Activated CD8-positive, alpha-beta memory T cell treated with anti-CD3 and anti-CD28 coated beads for 1 hour (primary cell): ENCODE results near the gene BMP3.

ENCODE experiments used
- DNase-seq, 2 donors: peaks; one replicate each; pipeline ENCODE4 v3.0.0-alpha.2; 2020; ENCODE audit warnings: low read depth in 1 of 2; ENCODE audit errors: extremely low read depth in 1 of 2

Gene BMP3

DNA sequence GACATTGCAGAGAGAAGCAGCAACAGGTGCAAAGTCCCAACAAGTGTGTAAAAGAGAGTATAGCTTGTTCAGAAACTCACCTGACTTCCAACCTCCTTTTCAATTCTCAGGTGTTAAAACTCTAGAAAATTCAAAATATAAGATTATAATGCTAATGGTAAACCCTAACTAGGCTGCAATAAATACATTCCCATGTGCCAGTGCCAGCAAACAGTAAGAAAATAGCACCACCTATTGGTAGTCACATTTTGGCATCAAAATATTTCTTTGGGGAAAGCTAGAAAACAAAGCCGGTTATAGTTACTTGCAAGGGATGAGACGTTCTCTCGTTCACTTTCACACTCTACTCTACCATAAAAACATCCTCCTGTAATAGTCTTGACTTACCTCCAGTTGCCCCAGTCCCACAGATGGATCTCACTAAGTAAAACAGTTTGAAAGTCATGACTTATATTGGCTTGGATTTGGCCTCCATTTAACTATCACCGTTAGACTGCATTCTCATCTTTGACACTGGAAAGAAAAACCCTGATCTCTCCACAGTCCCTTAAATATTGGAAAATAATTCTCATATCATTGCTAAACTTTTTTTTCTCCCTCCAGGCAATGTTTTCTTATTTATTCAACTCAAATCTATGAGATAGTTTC is 9.6 kb downstream of the BMP3 start:
- DNase-seq, result no peak

DNA sequence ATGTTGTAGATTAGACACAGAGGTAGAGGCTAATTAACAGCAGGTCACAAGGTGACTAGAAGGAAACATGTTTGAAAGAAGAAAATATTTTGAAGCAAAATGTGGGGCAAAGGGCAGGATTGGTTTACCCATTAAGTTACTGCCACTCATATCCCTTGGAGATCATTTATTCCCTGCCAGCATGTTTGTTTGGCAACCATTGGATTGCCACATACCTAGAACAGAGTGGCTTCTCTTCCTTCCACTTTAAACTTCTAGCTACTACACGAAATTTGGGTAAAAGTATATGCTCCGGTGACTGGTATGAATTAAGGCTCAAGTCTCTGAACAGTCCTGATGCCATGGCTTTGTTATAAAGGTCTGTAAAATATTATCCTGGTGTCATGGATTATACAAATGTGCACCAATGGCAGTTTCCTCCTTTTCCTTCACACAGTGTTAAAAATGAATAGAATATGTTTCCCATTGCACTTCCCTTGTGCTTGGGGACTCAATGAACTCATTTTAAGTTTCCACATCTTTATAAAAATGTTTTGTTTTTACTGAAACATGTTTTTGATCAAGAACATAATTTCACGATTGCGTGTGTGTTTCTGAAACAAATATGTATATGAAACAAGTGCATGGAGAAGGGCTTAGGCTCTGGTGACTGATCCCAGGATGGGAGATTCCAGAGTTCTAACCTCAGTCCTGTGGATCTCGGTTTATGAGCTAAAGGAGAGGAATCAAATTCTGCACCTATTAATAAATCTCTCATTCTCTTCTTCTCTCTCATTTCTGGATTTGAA is 12.3 kb downstream of the BMP3 start:
- no peak for DNase-seq

DNA sequence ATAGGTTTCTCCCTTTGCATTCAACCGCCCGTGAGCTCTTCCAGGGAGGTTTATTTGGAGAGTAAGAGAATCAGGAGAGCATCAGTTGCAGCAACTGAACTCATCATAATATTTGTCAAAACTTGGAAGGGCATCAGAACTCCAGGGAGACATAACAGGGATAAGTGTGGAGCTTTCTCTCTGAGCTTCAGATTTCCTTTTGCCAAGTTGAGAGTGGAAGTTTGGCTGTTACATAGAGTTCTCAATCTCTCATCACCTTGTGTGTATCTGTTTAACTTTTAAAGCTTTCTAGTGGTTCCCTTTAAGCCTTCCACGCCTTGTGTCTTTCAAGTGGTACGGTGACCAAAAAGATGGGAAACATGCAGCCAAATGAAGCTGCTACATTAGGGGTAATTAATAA is 18.8 kb downstream of the BMP3 start:
- DNase-seq, result no peak

DNA sequence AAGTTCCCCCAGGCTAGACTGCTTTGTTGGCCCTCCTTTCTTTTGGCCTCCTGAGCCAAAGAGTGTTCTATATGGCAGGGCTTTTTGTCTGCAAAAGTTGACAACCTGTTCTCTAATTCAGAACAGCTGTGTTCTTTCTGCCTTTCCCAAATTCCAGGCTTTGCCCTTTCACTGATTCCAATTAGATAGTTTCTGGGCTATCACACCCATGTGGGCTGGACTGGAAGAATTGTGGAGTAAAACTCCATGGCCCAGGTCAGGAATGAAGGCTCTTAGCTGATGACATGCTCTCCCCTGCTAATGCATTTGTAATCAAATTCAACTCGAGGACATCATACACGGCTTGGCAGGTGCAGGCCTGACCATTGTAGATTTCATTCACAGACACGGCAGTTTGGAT is 19.4 kb downstream of the BMP3 start:
- no peak for DNase-seq

DNA sequence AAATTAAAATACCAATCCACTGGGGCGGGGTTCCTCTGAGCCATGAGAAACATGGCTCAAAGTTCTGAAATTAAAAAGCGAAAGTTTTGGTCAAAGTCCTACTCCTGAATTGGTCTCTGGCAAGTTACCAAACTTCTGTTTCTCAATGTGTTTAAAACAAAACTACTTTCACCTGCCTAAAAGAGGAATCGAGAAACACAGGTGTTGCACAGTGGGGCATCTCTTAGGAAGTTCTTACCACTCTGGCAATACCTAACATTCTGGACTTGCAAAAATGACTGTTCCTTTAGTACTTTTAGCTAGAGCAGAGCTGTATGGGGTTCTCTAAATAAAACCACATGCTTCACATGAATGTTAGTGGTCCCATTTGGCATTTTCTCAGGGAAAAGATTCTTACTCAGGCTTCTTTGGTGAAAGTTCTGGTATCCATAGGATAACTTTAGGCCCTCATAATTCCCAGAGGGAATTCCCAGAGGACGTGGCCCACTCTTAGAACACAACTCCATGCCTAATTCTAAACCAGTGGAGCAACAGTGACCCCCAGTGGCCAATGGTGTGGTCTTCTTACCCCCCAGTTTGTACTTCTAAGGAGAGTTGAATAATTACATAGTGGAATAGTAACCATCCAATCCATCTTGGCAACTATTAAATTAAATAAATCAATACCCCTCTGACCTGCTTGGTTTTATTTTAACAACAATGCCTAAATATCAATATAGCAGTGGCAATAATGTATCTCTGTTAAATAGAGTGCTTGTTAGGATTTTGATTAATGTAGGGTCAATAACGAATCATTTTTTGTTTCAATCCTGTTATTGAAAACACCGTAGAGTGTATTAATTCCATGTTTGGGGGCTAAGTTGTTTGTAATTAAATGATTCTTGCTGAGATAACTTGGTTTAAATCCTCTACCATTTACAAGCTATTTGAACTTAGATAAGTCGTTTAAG is 21.9 kb downstream of the BMP3 start:
- peak; percentile 17 to 18 for DNase-seq

DNA sequence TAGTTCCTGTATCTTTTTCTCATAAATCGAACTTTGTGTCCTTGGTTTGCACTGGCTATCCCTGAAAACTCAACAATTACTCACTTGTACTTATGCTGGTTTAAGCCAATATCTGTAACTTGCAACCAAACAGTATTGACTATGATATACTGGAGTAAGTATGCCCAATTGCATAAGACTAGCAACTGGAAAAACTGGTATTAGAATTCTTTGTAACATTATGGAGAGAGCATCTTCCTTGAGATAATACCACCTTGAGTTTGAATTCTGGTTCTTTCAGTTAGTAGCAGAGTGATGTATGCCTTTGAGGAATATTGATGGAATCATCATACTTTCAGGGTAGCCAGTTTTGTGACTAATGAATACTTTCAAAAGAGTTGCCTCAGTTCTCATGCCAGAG is 28.1 kb downstream of the BMP3 start:
- no peak for DNase-seq

DNA sequence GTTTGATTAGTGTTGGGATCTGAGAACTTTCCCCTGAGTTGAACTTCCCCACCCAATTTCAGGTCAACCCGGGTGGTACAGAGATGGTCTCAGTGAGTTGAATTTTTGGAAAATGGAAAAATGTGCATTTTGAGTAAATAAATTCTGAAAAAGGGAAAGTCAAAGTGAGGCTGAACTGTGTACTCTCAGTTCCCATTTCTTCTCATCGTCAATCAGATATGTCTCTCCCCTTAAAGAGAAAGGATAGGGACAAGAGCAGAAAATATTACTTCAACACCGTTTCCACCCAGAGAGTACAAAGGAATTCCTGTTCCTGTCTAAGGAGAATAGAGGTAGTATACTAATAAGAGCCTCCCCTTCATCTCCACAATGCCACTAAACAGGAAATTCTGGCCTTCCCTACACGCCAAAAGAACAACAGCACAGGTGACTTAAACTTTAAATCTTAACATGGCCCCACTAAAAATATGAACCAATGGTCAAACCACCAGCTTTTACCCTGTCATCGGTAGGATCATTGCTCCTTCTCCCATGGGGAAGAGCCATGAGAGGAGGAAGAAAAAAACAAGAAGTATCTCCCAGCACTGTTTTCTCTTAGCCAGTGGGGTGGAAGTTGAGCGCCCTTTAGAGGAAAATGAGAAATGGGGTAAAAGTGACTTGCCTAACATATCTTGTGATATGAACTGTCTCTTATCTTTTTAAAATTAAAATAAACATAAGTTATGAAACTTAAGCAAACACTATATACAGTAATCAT is 30.3 kb downstream of the BMP3 start:
- DNase-seq, result no peak

DNA sequence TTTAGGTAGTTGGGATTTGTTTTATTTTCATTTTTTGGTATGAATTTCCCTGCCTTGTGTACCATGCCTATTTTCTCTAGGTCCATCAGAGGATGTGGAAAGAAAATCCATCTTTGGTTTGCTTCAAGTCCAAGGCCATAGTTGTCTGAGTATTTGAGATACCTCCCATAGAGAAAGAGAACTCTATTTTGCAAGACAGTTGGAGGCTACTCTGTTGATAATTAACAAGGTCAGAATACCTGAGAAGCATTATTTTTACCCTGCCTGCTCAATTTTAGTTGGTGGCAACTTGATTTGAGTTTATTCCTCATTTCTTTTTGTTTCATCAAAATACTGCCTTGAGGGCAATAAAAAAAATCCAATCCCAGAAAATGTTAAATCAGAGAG is 30.8 kb downstream of the BMP3 start:
- DNase-seq, result no peak

DNA sequence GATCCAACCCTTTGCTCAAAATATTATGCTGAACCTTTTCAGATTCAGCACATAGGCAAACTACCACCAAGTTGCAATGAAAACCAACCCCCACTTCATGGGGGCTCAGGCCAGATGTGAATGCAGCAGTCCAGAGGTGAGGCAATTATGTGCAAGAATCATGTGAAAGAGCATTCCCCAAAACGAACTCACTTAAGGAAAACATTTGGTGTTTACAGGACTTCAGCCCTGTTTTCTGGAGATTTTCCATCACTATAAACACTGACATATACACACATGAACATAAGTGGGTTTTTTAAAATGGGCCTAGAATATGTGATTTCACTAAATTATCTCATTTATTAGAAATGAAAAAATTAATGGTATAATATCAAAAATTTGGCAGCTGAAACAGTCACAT is 31.5 kb downstream of the BMP3 start:
- DNase-seq, result no peak

DNA sequence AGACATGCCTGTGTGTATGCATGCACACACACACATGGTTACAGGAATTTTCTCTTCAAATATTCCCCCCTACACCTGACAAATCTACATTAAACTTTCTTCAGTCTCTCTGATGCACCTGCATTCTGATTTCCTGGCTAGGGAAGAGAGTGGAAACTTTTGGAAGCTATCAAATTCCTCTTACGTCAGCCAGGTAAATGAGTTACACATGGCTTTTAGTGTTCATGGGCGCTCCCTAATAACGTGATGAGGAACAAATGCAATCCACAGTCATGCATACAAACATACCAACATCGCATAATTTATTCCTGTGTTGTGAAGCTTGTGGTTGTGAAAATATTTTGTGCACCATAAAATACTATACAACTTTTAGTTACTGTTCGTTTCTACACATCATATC is 34.9 kb downstream of the BMP3 start:
- DNase-seq, result no peak

DNA sequence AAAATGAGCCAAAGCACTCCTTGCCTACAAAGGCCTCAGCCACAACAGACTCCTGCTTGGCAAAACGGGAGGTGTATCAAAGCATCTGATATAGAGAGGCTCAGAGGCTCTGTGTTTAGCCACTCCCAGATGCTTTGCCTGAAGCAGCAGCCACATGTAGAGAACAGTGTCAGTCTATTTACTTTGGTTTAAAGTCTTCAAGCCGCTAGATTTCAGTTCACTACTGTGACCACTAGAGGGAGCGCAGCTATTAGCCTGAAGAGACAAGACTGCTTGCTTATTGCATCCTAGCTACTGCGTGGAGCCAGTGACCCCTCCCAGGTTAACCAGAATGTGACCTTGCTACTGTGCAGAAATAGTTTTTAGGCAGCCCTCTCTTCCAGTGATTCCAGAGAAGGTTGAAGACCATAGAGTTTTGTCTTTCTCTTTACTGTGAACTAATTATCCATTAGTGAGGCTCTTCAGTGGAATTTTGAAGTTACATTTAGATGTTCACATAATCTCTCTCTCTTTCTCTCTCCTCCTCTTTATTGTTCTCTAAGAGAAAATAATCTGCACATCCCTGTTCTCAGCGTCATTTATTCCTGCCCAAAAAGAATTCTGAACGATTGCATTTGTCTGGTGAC is 39.3 kb downstream of the BMP3 start:
- peak; percentile 11 to 27 for DNase-seq

DNA sequence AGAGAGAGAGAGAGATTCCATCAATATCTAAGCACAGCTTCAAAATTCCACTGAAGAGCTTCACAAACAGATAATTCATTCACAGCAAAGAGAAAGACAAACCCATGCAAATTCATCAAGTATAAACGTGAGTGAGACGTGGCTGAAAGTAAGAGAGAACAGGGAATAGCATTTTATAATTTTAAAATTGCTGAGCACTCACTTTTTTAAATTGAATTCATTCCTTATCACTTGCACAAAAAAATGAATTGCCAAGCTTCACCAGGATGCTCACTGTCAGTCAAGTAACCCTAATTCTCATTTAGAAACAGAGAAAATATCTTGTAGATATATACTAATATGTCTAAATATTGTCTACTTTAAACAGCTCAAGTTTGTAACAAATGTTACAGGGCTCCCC is 40.5 kb downstream of the BMP3 start:
- no peak for DNase-seq

DNA sequence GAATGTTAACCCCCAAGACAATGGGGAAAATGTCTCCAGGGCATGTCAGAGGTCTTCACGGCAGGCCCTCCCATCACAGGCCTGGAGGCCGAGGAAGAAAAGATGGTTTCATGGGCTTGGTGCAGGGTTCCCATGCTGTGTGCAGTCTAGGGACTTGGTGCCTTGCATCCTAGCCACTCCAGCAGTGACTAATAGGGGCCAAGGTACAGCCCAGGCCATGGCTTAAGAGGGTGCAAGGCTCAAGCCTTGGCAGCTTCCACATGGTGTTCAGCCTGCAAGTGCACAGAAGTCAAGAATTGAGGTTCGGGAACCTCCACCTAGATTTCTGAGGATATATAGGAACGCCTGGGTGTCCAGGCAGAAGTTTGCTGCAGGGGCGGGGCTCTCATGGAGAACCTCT is 50.6 kb downstream of the BMP3 start:
- no peak for DNase-seq

DNA sequence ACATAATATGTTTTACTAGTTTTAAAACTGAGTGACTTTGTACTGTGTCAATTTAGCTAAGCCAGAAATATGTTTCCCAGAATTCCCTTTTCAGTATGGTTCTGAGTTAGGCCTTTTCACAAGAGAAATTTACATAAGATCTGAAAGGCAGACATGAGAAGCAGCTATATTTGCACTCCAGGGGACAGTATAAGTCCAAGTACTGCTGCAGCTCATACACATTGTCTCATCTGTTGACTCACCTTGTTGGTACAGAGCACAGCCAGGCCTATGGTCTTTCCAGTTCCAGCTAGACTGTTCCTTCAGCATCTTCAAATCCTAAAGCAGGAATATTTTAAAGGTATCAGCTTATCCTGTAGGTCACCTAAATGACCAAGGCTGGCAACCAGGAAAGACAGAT is 53.5 kb downstream of the BMP3 start:
- DNase-seq, result no peak

DNA sequence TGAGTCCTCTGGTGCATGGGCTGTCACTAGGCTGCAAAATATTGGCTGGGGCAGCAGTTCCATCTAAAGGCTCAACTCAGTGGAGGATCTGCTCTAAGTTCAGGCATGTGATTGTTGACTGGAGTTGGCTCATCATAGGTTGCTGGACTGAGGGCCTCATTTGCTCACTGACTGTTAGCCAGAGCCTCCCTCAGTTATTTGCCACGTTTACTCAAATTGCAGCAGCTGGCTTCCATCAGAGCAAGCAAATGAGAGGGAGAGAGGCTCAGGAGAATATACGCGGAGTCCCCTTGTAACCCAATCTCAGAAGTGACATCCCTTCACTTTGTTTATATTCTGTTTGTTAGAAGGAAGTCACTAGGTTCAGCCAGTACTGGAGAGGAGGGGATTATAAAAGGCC is 54.1 kb downstream of the BMP3 start:
- no peak for DNase-seq

DNA sequence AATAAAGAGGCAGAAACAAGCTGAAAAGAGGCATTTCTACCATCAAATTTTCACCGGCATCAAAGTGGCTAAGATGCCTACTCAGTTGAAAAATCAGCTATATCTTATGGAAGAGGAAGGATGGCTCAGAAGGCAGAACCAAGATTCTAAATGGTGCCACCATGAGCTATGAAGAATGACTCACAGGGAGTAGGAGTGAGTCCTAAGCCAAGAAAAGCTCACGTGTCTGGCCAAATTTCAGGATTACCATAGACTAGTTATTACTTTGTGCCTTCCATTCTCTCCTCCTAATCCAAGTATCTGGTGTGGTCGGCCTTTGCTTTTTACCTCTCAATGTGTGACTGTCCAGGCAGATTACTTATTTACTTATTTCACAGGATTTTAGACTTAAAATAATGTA is 54.8 kb downstream of the BMP3 start:
- DNase-seq, result no peak

DNA sequence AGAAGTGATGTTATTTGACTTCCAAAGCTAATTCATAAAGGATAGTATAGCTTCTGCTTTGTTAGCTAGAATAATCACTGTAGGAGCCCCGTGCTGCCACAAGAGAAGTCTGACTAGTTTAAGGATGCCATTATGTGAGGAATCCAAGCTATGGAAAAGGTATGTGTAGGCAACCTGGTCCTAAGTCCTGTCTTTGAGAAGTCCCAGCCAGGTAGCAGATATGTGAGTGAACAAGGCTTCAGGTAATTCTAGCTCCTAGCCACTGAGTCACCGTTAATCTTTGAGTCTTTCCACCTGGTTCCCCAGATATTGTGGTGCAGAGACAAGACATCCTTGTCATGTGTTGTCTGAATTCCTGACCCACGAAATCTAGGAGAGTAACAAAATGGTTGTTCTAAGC is 55.5 kb downstream of the BMP3 start:
- DNase-seq, result no peak

DNA sequence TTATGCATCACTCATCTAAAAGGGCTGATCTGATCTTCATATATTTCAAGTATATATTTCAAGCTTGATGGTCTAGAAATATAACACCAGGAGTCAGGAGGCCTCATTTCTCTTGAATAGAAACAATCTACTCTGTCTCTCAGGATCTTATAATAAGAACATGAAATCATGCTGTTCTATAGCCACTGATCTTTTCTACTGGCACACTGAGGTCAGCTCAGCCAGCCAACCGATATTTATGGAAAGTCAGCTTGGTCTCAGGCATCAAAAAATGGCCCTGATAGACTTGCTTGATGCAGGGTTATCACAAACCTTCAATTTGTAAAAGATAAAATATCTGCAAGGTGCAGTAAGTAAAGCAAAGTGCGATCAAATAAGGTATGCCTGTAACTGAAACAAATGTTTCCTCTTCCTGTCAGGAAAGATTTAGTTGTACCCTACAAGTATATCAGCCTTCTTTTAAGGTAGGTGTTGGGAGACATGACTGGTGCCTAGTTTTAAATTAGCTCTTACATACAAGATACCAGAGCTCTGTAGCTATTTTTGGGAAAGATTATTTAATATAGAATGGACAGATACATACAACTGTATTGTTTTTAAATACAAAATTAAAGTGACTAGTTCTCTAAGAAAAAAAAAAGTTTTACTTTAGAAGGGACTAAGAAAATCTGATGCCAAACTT is 63.4 kb downstream of the BMP3 start:
- no peak for DNase-seq

DNA sequence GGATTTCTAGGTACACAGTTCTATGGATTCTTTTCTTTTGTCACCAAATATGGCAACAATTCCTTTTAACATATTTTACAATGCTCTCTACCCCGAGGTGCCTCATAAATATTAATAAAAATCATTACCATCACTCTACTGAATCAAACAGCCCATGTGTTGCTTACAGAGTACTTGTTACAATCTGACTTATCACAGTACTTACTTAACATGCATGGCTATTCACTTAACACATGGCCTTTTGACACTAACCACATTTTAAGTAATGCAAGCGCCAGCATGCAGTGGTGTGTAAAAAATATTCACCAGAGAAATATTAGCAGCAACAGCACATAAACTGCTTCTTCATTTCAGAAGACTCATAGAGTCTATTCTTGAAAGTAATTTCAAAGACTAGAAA is 64.9 kb downstream of the BMP3 start:
- no peak for DNase-seq

DNA sequence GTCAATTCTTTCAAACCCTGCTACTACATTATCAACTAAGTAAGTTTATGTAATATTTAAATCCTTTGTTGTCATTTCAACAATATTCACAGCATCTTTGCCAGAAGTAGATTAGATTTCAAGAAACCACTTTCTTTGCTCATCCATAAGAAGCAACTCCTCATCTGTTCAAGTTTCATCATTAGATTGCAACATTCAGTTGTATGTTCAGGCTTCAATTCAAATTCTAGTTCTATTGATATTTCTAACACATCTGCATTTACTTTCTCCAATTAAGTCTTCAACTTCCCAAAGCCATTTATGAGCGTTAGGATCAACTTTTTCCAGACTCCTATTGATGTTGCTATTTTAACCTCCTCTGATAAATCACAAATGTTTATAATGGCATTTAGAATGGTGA is 66.1 kb downstream of the BMP3 start:
- DNase-seq, result no peak
